Keratinocyte (primary cell): ENCODE measurements around the gene C13orf42.

ENCODE experiments used
- CTCF ChIP-seq, 3 experiments: IDR thresholded peaks in 1 of 3; conservative IDR thresholded peaks in 1 of 3; optimal IDR thresholded peaks in 1 of 3; 2 replicates in 2 of 3; 3 replicates in 1 of 3; pipeline versions ENCODE3 to v1.5.1; 2011; ENCODE audit warnings: low read length in 3 of 3, mild to moderate bottlenecking in 3 of 3, moderate library complexity in 2 of 3, control low read depth in 1 of 3, inconsistent platforms in 1 of 3; ENCODE audit not compliant: insufficient read depth in 2 of 3; ENCODE audit errors: extremely low read depth in 1 of 3
- EZH2 ChIP-seq: IDR thresholded peaks from one replicate; pipeline ENCODE4 v1.6.1; 2012; ENCODE audit warnings: inconsistent platforms, mild to moderate bottlenecking, low read length, moderate library complexity

DNA sequence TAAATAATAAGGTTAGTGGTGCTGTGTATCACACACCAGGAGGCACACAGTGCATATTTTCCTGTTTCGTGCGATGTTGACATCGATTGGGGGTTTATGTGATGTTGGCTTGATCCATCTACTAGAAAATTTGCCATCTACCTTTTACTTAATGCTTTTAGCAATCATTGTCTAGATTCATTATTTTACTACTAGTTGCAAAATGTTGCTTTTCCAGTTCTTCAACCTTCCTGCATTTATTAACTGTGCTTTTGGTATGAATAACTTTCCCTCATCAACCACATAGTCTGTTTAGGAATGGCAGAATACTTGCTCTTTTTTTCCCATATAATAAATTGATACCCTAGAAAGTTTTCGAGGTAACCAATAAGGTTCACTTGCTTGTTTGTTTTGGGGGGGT, 17.5 kb downstream of the C13orf42 start:
- no peak for TF ChIP-seq CTCF (optimal IDR thresholded peaks at IDR 0.05 in 1 of 3, IDR thresholded peaks at IDR 0.05 in 1 of 3, conservative IDR thresholded peaks at IDR 0.05 in 1 of 3; ENCODE audit: extremely low read depth in 1 of 3, insufficient read depth in 2 of 3, low read length in 3 of 3)
- no peak for TF ChIP-seq EZH2
